ENCODE results near the gene LRRIQ4.
A peak's percentile ranks its signal among the peaks of the same experiment; 100 is the strongest.

LRRIQ4 gene

GRCh38 chr3:169809230-169809795, 3.4 kb upstream of the LRRIQ4 start:
- no peak for DNase-seq (ENCODE audit: low read depth)

- DNase-seq (ENCODE audit: low read depth): no peak
These were observed 889 bp upstream of the LRRIQ4 start for GRCh38 chr3:169811631-169812331.

GRCh38 chr3:169813278-169813677, 608 bp downstream of the LRRIQ4 start:
- DNase-seq (ENCODE audit: low read depth): no peak

GRCh38 chr3:169813757-169814517, 1.3 kb downstream of the LRRIQ4 start:
- DNase-seq (ENCODE audit: low read depth): no peak

- no peak for DNase-seq (ENCODE audit: low read depth)
These were observed 3.0 kb downstream of the LRRIQ4 start for GRCh38 chr3:169815590-169816150.

GRCh38 chr3:169818316-169818715, 5.6 kb downstream of the LRRIQ4 start:
- DNase-seq (ENCODE audit: low read depth): no peak

GRCh38 chr3:169822091-169822490, 9.4 kb downstream of the LRRIQ4 start:
- no peak for DNase-seq (ENCODE audit: low read depth)

GRCh38 chr3:169822540-169822939, 9.9 kb downstream of the LRRIQ4 start:
- no peak for DNase-seq (ENCODE audit: low read depth)

- no peak for DNase-seq (ENCODE audit: low read depth)
These were observed 10.3 kb downstream of the LRRIQ4 start for GRCh38 chr3:169822983-169823382.

- no peak for DNase-seq (ENCODE audit: low read depth)
These were observed 12.6 kb downstream of the LRRIQ4 start for GRCh38 chr3:169825316-169825715.

GRCh38 chr3:169827712-169828111, 15.0 kb downstream of the LRRIQ4 start:
- DNase-seq (ENCODE audit: low read depth): no peak

- DNase-seq (ENCODE audit: low read depth): no peak
These were observed 22.9 kb downstream of the LRRIQ4 start for GRCh38 chr3:169835533-169835932.

GRCh38 chr3:169836078-169836941, 23.6 kb downstream of the LRRIQ4 start:
- DNase-seq (ENCODE audit: low read depth): no peak

- DNase-seq (ENCODE audit: low read depth): no peak
These were observed 24.2 kb downstream of the LRRIQ4 start for GRCh38 chr3:169836942-169837275.

GRCh38 chr3:169838511-169839030, 25.9 kb downstream of the LRRIQ4 start:
- DNase-seq (ENCODE audit: low read depth): no peak

- no peak for DNase-seq (ENCODE audit: low read depth)
These were observed 28.5 kb downstream of the LRRIQ4 start for GRCh38 chr3:169841171-169841570.

- DNase-seq (ENCODE audit: low read depth): no peak
These were observed 30.3 kb downstream of the LRRIQ4 start for GRCh38 chr3:169842960-169843359.

- DNase-seq (ENCODE audit: low read depth): peak; percentile 50
These were observed 34.0 kb downstream of the LRRIQ4 start for GRCh38 chr3:169846458-169847193.

- no peak for DNase-seq (ENCODE audit: low read depth)
These were observed 35.2 kb downstream of the LRRIQ4 start for GRCh38 chr3:169847896-169848295.

- DNase-seq (ENCODE audit: low read depth): no peak
These were observed 36.1 kb downstream of the LRRIQ4 start for GRCh38 chr3:169848741-169849140.

GRCh38 chr3:169850618-169851017, 37.9 kb downstream of the LRRIQ4 start:
- DNase-seq (ENCODE audit: low read depth): no peak
